DMS53 treated with DMSO at 0.1 percent for 48 hours (cell line): ENCODE results near the gene TSR3.
A peak's percentile ranks its signal among the peaks of the same experiment; 100 is the strongest.

Source experiments
- DNase-seq: peaks from one replicate; lab custom pipeline; 2025; ENCODE audit not compliant: unreplicated experiment; lab: John Stamatoyannopoulos, UW

TSR3 gene

GRCh38 chr16:1355591-1355990 is 3.9 kb upstream of the TSR3 start:
- DNase-seq: no peak

- no peak for DNase-seq
Measured at GRCh38 chr16:1354815-1355540, 3.3 kb upstream of the TSR3 start.

GRCh38 chr16:1351215-1351581 is 480 bp downstream of the TSR3 start:
- DNase-seq: no peak

GRCh38 chr16:1350691-1351090 is 987 bp downstream of the TSR3 start:
- DNase-seq: no peak

GRCh38 chr16:1349951-1350350 is 1.7 kb downstream of the TSR3 start:
- DNase-seq: no peak

- no peak for DNase-seq
Measured at GRCh38 chr16:1349351-1349750, 2.3 kb downstream of the TSR3 start.

- no peak for DNase-seq
Measured at GRCh38 chr16:1348926-1349325, 2.8 kb downstream of the TSR3 start.

- no peak for DNase-seq
Measured at GRCh38 chr16:1348441-1348840, 3.2 kb downstream of the TSR3 start.

- no peak for DNase-seq
Measured at GRCh38 chr16:1347962-1348361, 3.7 kb downstream of the TSR3 start.

- no peak for DNase-seq
Measured at GRCh38 chr16:1347286-1347855, 4.3 kb downstream of the TSR3 start.

GRCh38 chr16:1346422-1347285 is 5.0 kb downstream of the TSR3 start:
- no peak for DNase-seq

- no peak for DNase-seq
Measured at GRCh38 chr16:1345651-1346421, 5.8 kb downstream of the TSR3 start.

- DNase-seq: no peak
Measured at GRCh38 chr16:1345087-1345486, 6.6 kb downstream of the TSR3 start.

GRCh38 chr16:1344499-1344898 is 7.2 kb downstream of the TSR3 start:
- DNase-seq: no peak

GRCh38 chr16:1343428-1344242 is 8.0 kb downstream of the TSR3 start:
- no peak for DNase-seq

- peak; percentile 91 for DNase-seq
Measured at GRCh38 chr16:1342526-1343427, 8.9 kb downstream of the TSR3 start.

GRCh38 chr16:1341495-1342420 is 9.9 kb downstream of the TSR3 start:
- no peak for DNase-seq

GRCh38 chr16:1340730-1341494 is 10.8 kb downstream of the TSR3 start:
- no peak for DNase-seq
